ENCODE measurements around the gene ATF6B. TPM values are rescaled to one million over a fixed set of nuclear protein-coding genes. Genes with fewer than 3 reads are reported as not detected.
"Not testable (repeated sequence)": the region's sequence is repeated elsewhere in the genome, so short reads cannot be mapped to it uniquely, and the experiment has no call there.

ATF6B gene
- total RNA-seq, 1 donor from 2014 or later: 125 TPM

- intact Hi-C loops (cut with micrococcal nuclease): no loop called here
Measured at GRCh38 chr6:32156891-32157290, 28.8 kb upstream of the ATF6B start.

- intact Hi-C loops (cut with micrococcal nuclease): loop anchor here (1.0 to 2.0 kb wide), 5 partner anchors 22 to 67 kb away; partner anchors contain the start of genes AGPAT1 and FKBPL
Measured at GRCh38 chr6:32154514-32155161, 26.6 kb upstream of the ATF6B start.

GRCh38 chr6:32153564-32154513 is 25.8 kb upstream of the ATF6B start, which contains the start of gene PPT2:
Gene PPT2 (plus strand): TSS chr6:32154141. CDS start chr6:32154595, 454 bp downstream.
- intact Hi-C loops (cut with micrococcal nuclease): loop anchor here (1.0 to 2.0 kb wide), 5 partner anchors 23 to 67 kb away; partner anchors contain the start of genes AGPAT1 and FKBPL

GRCh38 chr6:32152769-32153563 is 24.9 kb upstream of the ATF6B start:
- intact Hi-C loops (cut with micrococcal nuclease): no loop called here

- intact Hi-C loops (cut with micrococcal nuclease): no loop called here
Measured at GRCh38 chr6:32151863-32152768, 24.1 kb upstream of the ATF6B start, which contains the start of gene PRRT1. Gene PRRT1 (minus strand): TSS chr6:32151939. CDS start chr6:32151827, 112 bp downstream.

GRCh38 chr6:32151181-32151862 is 23.3 kb upstream of the ATF6B start:
- intact Hi-C loops (cut with micrococcal nuclease): no loop called here

- intact Hi-C loops (cut with micrococcal nuclease): no loop called here
Measured at GRCh38 chr6:32149932-32150870, 22.2 kb upstream of the ATF6B start.

- intact Hi-C loops (cut with micrococcal nuclease): no loop called here
Measured at GRCh38 chr6:32149092-32149755, 21.2 kb upstream of the ATF6B start.

GRCh38 chr6:32148289-32149091 is 20.4 kb upstream of the ATF6B start:
- intact Hi-C loops (cut with micrococcal nuclease): no loop called here

GRCh38 chr6:32147401-32148132 is 19.5 kb upstream of the ATF6B start:
- intact Hi-C loops (cut with micrococcal nuclease): no loop called here

GRCh38 chr6:32146687-32147086 is 18.6 kb upstream of the ATF6B start:
- intact Hi-C loops (cut with micrococcal nuclease): no loop called here

GRCh38 chr6:32146287-32146686 is 18.2 kb upstream of the ATF6B start:
- intact Hi-C loops (cut with micrococcal nuclease): no loop called here

- intact Hi-C loops (cut with micrococcal nuclease): not testable (repeated sequence)
Measured at GRCh38 chr6:32144238-32144637, 16.2 kb upstream of the ATF6B start.

- intact Hi-C loops (cut with micrococcal nuclease): no loop called here
Measured at GRCh38 chr6:32140420-32141046, 12.5 kb upstream of the ATF6B start.

- intact Hi-C loops (cut with micrococcal nuclease): no loop called here
Measured at GRCh38 chr6:32139590-32139989, 11.5 kb upstream of the ATF6B start.

- intact Hi-C loops (cut with micrococcal nuclease): no loop called here
Measured at GRCh38 chr6:32137454-32137853, 9.4 kb upstream of the ATF6B start.
